ENCODE measurements around the gene C3orf22.

The C3orf22 gene

DNA sequence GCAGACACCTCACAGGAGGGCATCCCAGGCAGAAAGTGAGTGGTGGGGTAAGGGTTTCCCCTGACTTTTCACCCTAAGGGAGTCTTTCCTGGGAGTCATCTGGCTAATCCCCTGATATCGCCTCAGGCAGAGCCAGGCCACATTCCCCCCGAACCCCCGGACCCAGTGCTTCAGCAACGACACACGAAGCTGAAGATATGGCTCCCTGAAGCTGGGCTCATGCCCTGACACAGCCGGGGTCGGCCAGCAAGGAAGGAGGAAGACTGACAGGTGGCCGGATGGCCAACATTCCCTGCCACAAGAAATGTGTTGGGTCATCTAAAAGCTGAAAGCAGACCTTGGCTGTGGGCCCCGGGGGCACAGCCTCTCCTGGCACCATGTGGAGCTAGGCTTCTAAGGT, 20.4 kb downstream of the C3orf22 start:
- no peaks in the 10 kb centered on the region for H3F3A ChIP-seq (ENCODE audit: insufficient read depth, low read length)
- H3K79me2 ChIP-seq (ENCODE audit: low read length) = no peaks in the 10 kb centered on the region
- H3K9ac ChIP-seq (ENCODE audit: low read length) = no peak overlapping the region
- TF ChIP-seq, protein P1, sequence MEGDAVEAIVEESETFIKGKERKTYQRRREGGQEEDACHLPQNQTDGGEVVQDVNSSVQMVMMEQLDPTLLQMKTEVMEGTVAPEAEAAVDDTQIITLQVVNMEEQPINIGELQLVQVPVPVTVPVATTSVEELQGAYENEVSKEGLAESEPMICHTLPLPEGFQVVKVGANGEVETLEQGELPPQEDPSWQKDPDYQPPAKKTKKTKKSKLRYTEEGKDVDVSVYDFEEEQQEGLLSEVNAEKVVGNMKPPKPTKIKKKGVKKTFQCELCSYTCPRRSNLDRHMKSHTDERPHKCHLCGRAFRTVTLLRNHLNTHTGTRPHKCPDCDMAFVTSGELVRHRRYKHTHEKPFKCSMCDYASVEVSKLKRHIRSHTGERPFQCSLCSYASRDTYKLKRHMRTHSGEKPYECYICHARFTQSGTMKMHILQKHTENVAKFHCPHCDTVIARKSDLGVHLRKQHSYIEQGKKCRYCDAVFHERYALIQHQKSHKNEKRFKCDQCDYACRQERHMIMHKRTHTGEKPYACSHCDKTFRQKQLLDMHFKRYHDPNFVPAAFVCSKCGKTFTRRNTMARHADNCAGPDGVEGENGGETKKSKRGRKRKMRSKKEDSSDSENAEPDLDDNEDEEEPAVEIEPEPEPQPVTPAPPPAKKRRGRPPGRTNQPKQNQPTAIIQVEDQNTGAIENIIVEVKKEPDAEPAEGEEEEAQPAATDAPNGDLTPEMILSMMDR (IDR thresholded peaks at IDR 0.05; ENCODE audit: low read length) = no peak
- TF ChIP-seq EZH2phosphoT487 (IDR thresholded peaks at IDR 0.05; ENCODE audit: low read length) = no peak
- TF ChIP-seq EZH2 (optimal IDR thresholded peaks at IDR 0.05; ENCODE audit: low read depth, low read length) = no peak
- no peak overlapping the region for H3K27ac ChIP-seq (ENCODE audit: low read length)
- no peaks in the 10 kb centered on the region for H3K4me1 ChIP-seq (ENCODE audit: low read length)
- no peaks in the 10 kb centered on the region for H3K9me3 ChIP-seq (replicated peaks; ENCODE audit: insufficient read depth, low read length)
- no peaks in the 10 kb centered on the region for H3K9me2 ChIP-seq (replicated peaks; ENCODE audit: insufficient read depth, low read length)
- DNase-seq = no peak
- H3K4me2 ChIP-seq (ENCODE audit: low read depth, low read length) = no peak overlapping the region
- H4K20me1 ChIP-seq (ENCODE audit: insufficient read depth, low read length) = no peaks in the 10 kb centered on the region
- H2AFZ ChIP-seq (ENCODE audit: low read length) = no peak overlapping the region
- no peaks in the 10 kb centered on the region for H3K36me3 ChIP-seq (replicated peaks; ENCODE audit: insufficient read depth, low read length)
- no peak overlapping the region for H3K4me3 ChIP-seq (ENCODE audit: low read length)
- H3K27me3 ChIP-seq (replicated peaks; ENCODE audit: insufficient read depth, low read length) = peaks cover 44% of the 10 kb centered on the region

DNA sequence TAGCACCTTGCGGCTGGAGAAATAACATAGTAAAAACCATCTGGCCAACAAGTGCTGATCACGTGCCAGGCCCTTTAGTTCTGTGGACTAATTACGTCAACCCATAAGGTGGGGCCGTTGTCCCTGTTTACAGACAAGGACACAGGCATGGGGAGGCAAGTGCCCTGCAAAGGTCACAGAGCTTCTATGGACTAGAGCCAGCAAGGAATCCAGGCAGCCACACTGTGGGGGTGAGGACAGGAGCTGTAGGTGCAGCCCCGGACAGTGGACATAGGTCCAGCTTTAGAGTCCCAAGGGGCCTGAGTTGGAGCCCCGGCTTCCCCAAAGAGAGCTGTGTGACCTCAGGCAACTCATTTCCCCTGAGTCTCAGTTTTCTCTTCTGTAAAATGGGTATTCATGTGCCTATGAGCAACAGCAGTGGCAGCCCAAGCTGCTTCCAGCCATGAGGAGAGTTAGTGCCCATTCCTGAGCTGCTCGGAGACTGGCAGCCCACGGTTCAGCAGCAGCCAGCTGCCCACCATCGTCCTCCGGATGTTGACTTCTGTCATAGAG, 20.9 kb downstream of the C3orf22 start:
- peaks cover 48% of the 10 kb centered on the region for H3K27me3 ChIP-seq (replicated peaks; ENCODE audit: insufficient read depth, low read length)
- H3K79me2 ChIP-seq (ENCODE audit: low read length) = no peaks in the 10 kb centered on the region
- H3K36me3 ChIP-seq (replicated peaks; ENCODE audit: insufficient read depth, low read length) = no peaks in the 10 kb centered on the region
- no peaks in the 10 kb centered on the region for H3F3A ChIP-seq (ENCODE audit: insufficient read depth, low read length)
- no peaks in the 10 kb centered on the region for H3K9me3 ChIP-seq (replicated peaks; ENCODE audit: insufficient read depth, low read length)
- H3K9ac ChIP-seq (ENCODE audit: low read length) = no peak overlapping the region
- no peaks in the 10 kb centered on the region for H3K9me2 ChIP-seq (replicated peaks; ENCODE audit: insufficient read depth, low read length)
- no peak overlapping the region for H2AFZ ChIP-seq (ENCODE audit: low read length)
- no peaks in the 10 kb centered on the region for H3K4me1 ChIP-seq (ENCODE audit: low read length)
- H3K4me3 ChIP-seq (ENCODE audit: low read length) = no peak overlapping the region
- TF ChIP-seq EZH2phosphoT487 (IDR thresholded peaks at IDR 0.05; ENCODE audit: low read length) (no peak), EZH2 (optimal IDR thresholded peaks at IDR 0.05; ENCODE audit: low read depth, low read length) (no peak)
- TF ChIP-seq, protein P1 (IDR thresholded peaks at IDR 0.05; ENCODE audit: low read length) = no peak
- no peak for DNase-seq
- H4K20me1 ChIP-seq (ENCODE audit: insufficient read depth, low read length) = no peaks in the 10 kb centered on the region
- H3K27ac ChIP-seq (ENCODE audit: low read length) = no peak overlapping the region
- no peak overlapping the region for H3K4me2 ChIP-seq (ENCODE audit: low read depth, low read length)

DNA sequence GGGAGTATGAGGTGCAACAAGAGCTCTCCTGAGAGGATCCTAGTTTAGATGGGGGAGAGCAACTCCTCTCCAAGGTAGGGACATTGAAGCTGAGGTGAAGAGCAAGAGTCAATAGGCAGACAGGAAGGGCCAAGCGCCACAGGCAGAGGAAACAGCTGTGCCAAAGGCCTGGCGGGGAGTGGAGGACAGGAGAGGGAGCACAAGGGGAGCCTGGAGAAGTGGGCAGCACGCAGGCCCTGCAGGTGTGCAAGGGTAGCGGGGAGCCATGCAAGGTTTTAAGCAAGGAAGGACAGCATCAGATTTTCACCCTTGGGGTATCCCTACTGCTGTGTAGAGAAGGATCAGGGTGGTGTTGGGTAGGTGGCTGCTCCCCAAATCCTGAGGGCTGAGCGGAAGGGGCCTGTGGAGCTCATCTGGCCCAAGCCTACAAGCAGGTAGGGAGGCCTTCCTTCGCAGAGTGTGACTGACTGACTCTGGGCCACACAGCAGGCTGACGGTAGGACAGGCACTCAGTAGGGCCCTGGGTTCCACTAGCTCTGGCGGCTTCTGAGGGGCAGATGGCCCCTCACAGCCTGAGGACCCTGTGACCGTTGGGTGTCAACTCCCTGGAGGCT, 21.5 kb downstream of the C3orf22 start:
- H3K9ac ChIP-seq (ENCODE audit: low read length) = no peak overlapping the region
- no peak for DNase-seq
- H3K4me1 ChIP-seq (ENCODE audit: low read length) = no peaks in the 10 kb centered on the region
- peaks cover 54% of the 10 kb centered on the region for H3K27me3 ChIP-seq (replicated peaks; ENCODE audit: insufficient read depth, low read length)
- no peaks in the 10 kb centered on the region for H3K9me2 ChIP-seq (replicated peaks; ENCODE audit: insufficient read depth, low read length)
- no peak overlapping the region for H3K4me2 ChIP-seq (ENCODE audit: low read depth, low read length)
- H2AFZ ChIP-seq (ENCODE audit: low read length) = no peak overlapping the region
- H3K36me3 ChIP-seq (replicated peaks; ENCODE audit: insufficient read depth, low read length) = no peaks in the 10 kb centered on the region
- no peak overlapping the region for H3K27ac ChIP-seq (ENCODE audit: low read length)
- TF ChIP-seq, protein P1 (IDR thresholded peaks at IDR 0.05; ENCODE audit: low read length) = no peak
- TF ChIP-seq EZH2 (optimal IDR thresholded peaks at IDR 0.05; ENCODE audit: low read depth, low read length) = no peak
- TF ChIP-seq EZH2phosphoT487 (IDR thresholded peaks at IDR 0.05; ENCODE audit: low read length) = no peak
- no peaks in the 10 kb centered on the region for H4K20me1 ChIP-seq (ENCODE audit: insufficient read depth, low read length)
- no peaks in the 10 kb centered on the region for H3F3A ChIP-seq (ENCODE audit: insufficient read depth, low read length)
- H3K9me3 ChIP-seq (replicated peaks; ENCODE audit: insufficient read depth, low read length) = no peaks in the 10 kb centered on the region
- no peaks in the 10 kb centered on the region for H3K79me2 ChIP-seq (ENCODE audit: low read length)
- no peak overlapping the region for H3K4me3 ChIP-seq (ENCODE audit: low read length)
